Prostate gland (tissue), 2 donors: ENCODE measurements around the gene LTA4H. TPM values are rescaled to one million over a fixed set of nuclear protein-coding genes. Genes with fewer than 3 reads are reported as not detected.

Source experiments
- DNase-seq: peaks from one replicate; pipeline ENCODE4 v3.0.0-alpha.2; 2019; ENCODE audit warnings: low spot score
- H3K27ac ChIP-seq, 2 donors: fragments of 200-600 bp; sonication (generic); 2 replicates each; pipeline ENCODE4 v1.5.1; 2017 to 2019
- H3K27me3 ChIP-seq: fragments of 200-600 bp; sonication (generic); replicated peaks from 2 replicates; pipeline ENCODE4 v1.5.1; 2019; ENCODE audit not compliant: insufficient read depth
- H3K36me3 ChIP-seq, 2 donors: fragments of 200-600 bp; sonication (generic); 1 replicate in 1 of 2; 2 replicates in 1 of 2; pipeline versions ENCODE4 v1.5.1 to v1.8.1; 2017 to 2019
- H3K4me1 ChIP-seq: fragments of 200-600 bp; sonication (generic); replicated peaks from 2 replicates; pipeline ENCODE4 v1.5.1; 2019
- H3K4me3 ChIP-seq, 2 donors: fragments of 200-600 bp; sonication (generic); 2 replicates each; pipeline ENCODE4 v1.5.1; 2017 to 2019
- H3K9me3 ChIP-seq: fragments of 200-600 bp; sonication (generic); 2 replicates; pipeline ENCODE4 v1.5.1; 2017
- CTCF ChIP-seq, 4 experiments: fragments of 200-600 bp in 2 of 4; fragments of 450-650 bp in 2 of 4; sonication (generic) in 2 of 4; IDR thresholded peaks; 1 replicate in 3 of 4; 2 replicates in 1 of 4; pipeline ENCODE4 v1.5.1; 2016 to 2019; ENCODE audit warnings: antibody characterized with exemption in 4 of 4, mild to moderate bottlenecking in 2 of 4, moderate library complexity in 2 of 4
- POLR2A ChIP-seq: fragments of 450-650 bp; IDR thresholded peaks from one replicate; pipeline ENCODE4 v1.6.1; 2016; ENCODE audit warnings: antibody characterized with exemption, mild to moderate bottlenecking
- POLR2AphosphoS5 ChIP-seq: sonication (generic); formaldehyde crosslinking; IDR thresholded peaks from one replicate; pipeline ENCODE4 v1.6.1; 2017; ENCODE audit warnings: antibody characterized with exemption
- WGBS: methylation state at CpG from one replicate; pipeline ENCODE4 v1.1.5; 2018; 5-methylcytosine and 5-hydroxymethylcytosine counted together
- intact Hi-C: fragments of 100-400 bp; cut with DNase I; formaldehyde crosslinking; loops from one replicate; pipeline ENCODE4 v1.14.2; 2022
- total RNA-seq, 2 donors: library from RNA; depleted of rRNA; stranded (reverse); fragments of >200 nt; gene quantifications; one replicate each; pipeline ENCODE4 v1.1.0, GENCODE V29; 2016

Gene LTA4H
- total RNA-seq, 2 donors from 2014 or later: 50.3 to 67.7 TPM

- DNase-seq: no peak
- intact Hi-C loops: no loop called here
- no peak for TF ChIP-seq POLR2A
- TF ChIP-seq CTCF (IDR thresholded peaks at IDR 0.05): no peak
- no peak for TF ChIP-seq POLR2AphosphoS5
- no peaks in the 10 kb centered on the region for H3K27me3 ChIP-seq
- no peak overlapping the region for H3K27ac ChIP-seq
- no peaks in the 10 kb centered on the region for H3K9me3 ChIP-seq
- no peaks in the 10 kb centered on the region for H3K36me3 ChIP-seq
- no peak overlapping the region for H3K4me3 ChIP-seq
- 76% methylated on average over 1 of the region's 1 CpG for WGBS
- no peaks in the 10 kb centered on the region for H3K4me1 ChIP-seq
These were observed 76.3 kb downstream of the LTA4H start for GRCh38 chr12:95959107-95959506.

GRCh38 chr12:95956557-95957145 is 78.7 kb downstream of the LTA4H start:
- no peak for DNase-seq
- WGBS: 76% methylated on average over 24 of the region's 27 CpGs
- no peaks in the 10 kb centered on the region for H3K4me1 ChIP-seq
- H3K4me3 ChIP-seq: no peak overlapping the region
- intact Hi-C loops: no loop called here
- no peak overlapping the region for H3K27ac ChIP-seq
- no peaks in the 10 kb centered on the region for H3K27me3 ChIP-seq
- no peak for TF ChIP-seq POLR2AphosphoS5
- TF ChIP-seq POLR2A: no peak
- no peak for TF ChIP-seq CTCF (IDR thresholded peaks at IDR 0.05)
- no peaks in the 10 kb centered on the region for H3K9me3 ChIP-seq
- no peaks in the 10 kb centered on the region for H3K36me3 ChIP-seq

GRCh38 chr12:95955549-95956159 is 79.7 kb downstream of the LTA4H start:
- Histone ChIP-seq H3K4me1 (no peaks in the 10 kb centered on the region), H3K27me3 (no peaks in the 10 kb centered on the region), H3K27ac (no peak overlapping the region), H3K9me3 (no peaks in the 10 kb centered on the region), H3K36me3 (no peaks in the 10 kb centered on the region), H3K4me3 (no peak overlapping the region)
- WGBS: 89% methylated on average over 7 of the region's 7 CpGs
- TF ChIP-seq POLR2A (no peak), POLR2AphosphoS5 (no peak), CTCF (IDR thresholded peaks at IDR 0.05) (no peak)
- DNase-seq: no peak
- intact Hi-C loops: no loop called here

GRCh38 chr12:95953000-95953399 is 82.4 kb downstream of the LTA4H start:
- no peak overlapping the region for H3K4me3 ChIP-seq
- no peaks in the 10 kb centered on the region for H3K9me3 ChIP-seq
- H3K27me3 ChIP-seq: no peaks in the 10 kb centered on the region
- intact Hi-C loops: no loop called here
- H3K4me1 ChIP-seq: no peaks in the 10 kb centered on the region
- H3K27ac ChIP-seq: no peak overlapping the region
- TF ChIP-seq CTCF (IDR thresholded peaks at IDR 0.05) (no peak), POLR2AphosphoS5 (no peak), POLR2A (no peak)
- no peaks in the 10 kb centered on the region for H3K36me3 ChIP-seq
- no peak for DNase-seq
- WGBS: 64% methylated on average over 1 of the region's 1 CpG

GRCh38 chr12:95951515-95951914 is 83.9 kb downstream of the LTA4H start:
- TF ChIP-seq POLR2AphosphoS5: no peak
- no peak for TF ChIP-seq POLR2A
- no peak for TF ChIP-seq CTCF (IDR thresholded peaks at IDR 0.05)
- intact Hi-C loops: no loop called here

More at GRCh38 chr12:95951515-95951914, 83.9 kb downstream of the LTA4H start:
- H3K27ac ChIP-seq: no peak overlapping the region
- H3K27me3 ChIP-seq: no peaks in the 10 kb centered on the region
- H3K4me3 ChIP-seq: no peak overlapping the region
- no peak for DNase-seq
- H3K4me1 ChIP-seq: no peaks in the 10 kb centered on the region
- H3K36me3 ChIP-seq: no peaks in the 10 kb centered on the region
- H3K9me3 ChIP-seq: no peaks in the 10 kb centered on the region
